SJCRH30 (cell line): ENCODE results near the gene CCNI. TPM values are rescaled to one million over a fixed set of nuclear protein-coding genes. Genes with fewer than 3 reads are reported as not detected.
A peak's percentile ranks its signal among the peaks of the same experiment; 100 is the strongest.
"Not testable (repeated sequence)": the region's sequence is repeated elsewhere in the genome, so short reads cannot be mapped to it uniquely, and the experiment has no call there.

ENCODE experiments used
- DNase-seq, 2 experiments: peaks; one replicate each; pipeline ENCODE4 v3.0.0-alpha.2; 2015 to 2020
- H3K27ac ChIP-seq: fragments of 250-450 bp; sonication (Bioruptor Pico); 2 replicates; pipeline ENCODE4 v1.5.1; 2020; ENCODE audit warnings: mild to moderate bottlenecking, moderate library complexity
- H3K27me3 ChIP-seq: fragments of 250-450 bp; sonication (Bioruptor Pico); 2 replicates; pipeline ENCODE4 v1.5.1; 2020; ENCODE audit warnings: mild to moderate bottlenecking, moderate library complexity
- H3K36me3 ChIP-seq: fragments of 250-450 bp; sonication (Bioruptor Pico); 2 replicates; pipeline ENCODE4 v1.5.1; 2020; ENCODE audit warnings: mild to moderate bottlenecking, moderate library complexity
- H3K4me1 ChIP-seq: fragments of 250-450 bp; sonication (Bioruptor Pico); 2 replicates; pipeline ENCODE4 v1.5.1; 2020; ENCODE audit warnings: mild to moderate bottlenecking, moderate library complexity
- H3K4me3 ChIP-seq: fragments of 250-450 bp; sonication (Bioruptor Pico); 2 replicates; pipeline ENCODE4 v1.5.1; 2020; ENCODE audit warnings: mild to moderate bottlenecking, moderate library complexity
- H3K9me3 ChIP-seq: fragments of 250-450 bp; sonication (Bioruptor Pico); replicated peaks from 2 replicates; pipeline ENCODE4 v1.5.1; 2020; ENCODE audit warnings: mild to moderate bottlenecking, moderate library complexity
- total RNA-seq: library from RNA; depleted of rRNA; stranded (reverse); fragments of >200 nt; shearing (Covaris generic); gene quantifications from 2 replicates; pipeline ENCODE4 v1.2.3, GENCODE V29; 2014

Gene CCNI
- total RNA-seq, 1 experiment from 2014 or later: 371 TPM

DNA sequence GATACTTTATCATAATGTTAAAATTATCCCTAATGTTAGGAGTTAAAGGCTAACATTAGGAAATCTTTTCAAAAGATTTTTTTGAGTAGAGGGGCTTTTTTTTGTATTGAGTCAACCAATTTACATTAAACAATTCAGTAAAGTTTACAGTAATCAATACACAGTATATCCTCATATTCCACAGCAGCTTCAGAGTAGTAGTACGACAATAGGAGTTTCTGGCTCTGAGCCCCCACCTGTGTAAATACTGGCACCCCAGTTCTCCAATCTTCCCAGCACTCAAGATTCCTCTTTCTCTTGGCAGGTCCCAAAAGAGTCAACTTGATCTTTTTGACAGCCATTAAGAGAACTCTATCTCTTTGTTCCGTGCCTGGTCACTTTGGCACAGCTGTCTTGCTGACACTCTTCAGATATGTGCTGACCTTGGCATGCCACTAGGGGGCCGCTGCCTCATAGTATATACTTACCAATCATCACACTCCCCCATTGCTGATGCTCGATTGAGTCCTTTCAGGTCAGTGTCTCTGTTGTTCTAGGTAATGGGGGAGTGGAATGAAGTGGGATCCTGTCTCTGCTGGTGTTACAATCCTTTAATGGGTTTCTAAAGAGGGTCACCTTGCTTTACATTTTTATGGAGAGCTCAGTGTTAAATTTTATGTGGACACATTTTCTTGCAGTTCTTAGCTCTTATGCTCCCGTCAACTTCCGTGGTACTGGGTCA, 19.5 kb upstream of the CCNI start:
- peak; percentile 87 to 92 for DNase-seq
- Histone ChIP-seq H3K9me3 (no peaks in the 10 kb centered on the region), H3K27me3 (no peaks in the 10 kb centered on the region), H3K4me1 (peaks cover 5% of the 10 kb centered on the region; the same call in 1 of the 2 replicates), H3K36me3 (no peaks in the 10 kb centered on the region), H3K27ac (no peak overlapping the region), H3K4me3 (no peak overlapping the region)

DNA sequence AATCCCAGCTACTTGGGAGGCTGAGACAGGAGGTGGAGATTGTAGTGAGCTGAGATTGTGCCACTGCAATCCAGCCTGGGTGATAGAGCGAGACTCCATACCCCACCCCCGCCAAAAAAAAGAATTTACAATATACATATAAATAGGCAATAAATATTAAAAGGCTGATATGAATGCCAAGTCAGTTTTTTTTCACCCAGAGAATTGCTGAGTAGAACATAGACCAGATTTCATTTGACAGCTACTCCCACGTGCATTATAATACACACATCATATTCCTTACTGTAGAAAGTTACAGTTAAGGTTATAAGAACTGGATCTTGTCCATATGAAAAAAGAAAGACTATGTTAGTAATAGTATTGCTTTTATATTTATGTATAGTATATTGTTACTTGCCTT, 18.7 kb upstream of the CCNI start:
- H3K27me3 ChIP-seq: no peaks in the 10 kb centered on the region
- no peaks in the 10 kb centered on the region for H3K9me3 ChIP-seq
- H3K4me1 ChIP-seq: peaks cover 5% of the 10 kb centered on the region; the same call in 1 of the 2 replicates
- no peak overlapping the region for H3K4me3 ChIP-seq
- DNase-seq: no peak
- H3K27ac ChIP-seq: no peak overlapping the region
- no peaks in the 10 kb centered on the region for H3K36me3 ChIP-seq

DNA sequence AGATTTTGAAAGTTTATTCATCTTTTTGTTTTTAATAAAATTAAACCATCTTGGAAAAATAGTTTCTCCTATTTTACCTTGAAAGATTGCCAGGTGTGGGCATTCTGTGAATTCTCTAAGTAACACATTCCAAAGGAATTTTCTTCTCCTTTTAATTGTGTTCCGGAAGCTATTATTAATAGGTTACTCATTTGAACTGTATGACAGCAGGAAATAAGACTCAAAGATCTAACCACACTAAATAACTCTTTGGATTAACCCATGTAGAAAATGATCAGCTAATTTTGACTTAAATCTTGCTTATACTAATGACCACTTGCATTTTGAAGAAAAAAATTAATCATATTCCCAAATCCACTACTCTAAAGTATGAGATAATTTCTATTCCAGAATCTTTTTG, 17.6 kb upstream of the CCNI start:
- H3K36me3 ChIP-seq: no peaks in the 10 kb centered on the region
- no peaks in the 10 kb centered on the region for H3K27me3 ChIP-seq
- H3K9me3 ChIP-seq: no peaks in the 10 kb centered on the region
- DNase-seq: no peak
- peaks cover 5% of the 10 kb centered on the region; the same call in 1 of the 2 replicates for H3K4me1 ChIP-seq
- H3K4me3 ChIP-seq: no peak overlapping the region
- no peak overlapping the region for H3K27ac ChIP-seq

- Histone ChIP-seq H3K27ac (no peak overlapping the region), H3K9me3 (no peaks in the 10 kb centered on the region), H3K36me3 (no peaks in the 10 kb centered on the region), H3K4me1 (peaks cover 5% of the 10 kb centered on the region; the same call in 1 of the 2 replicates), H3K27me3 (no peaks in the 10 kb centered on the region), H3K4me3 (no peak overlapping the region)
- no peak for DNase-seq
Observed at GRCh38 chr4:77092975-77093374, 17.2 kb upstream of the CCNI start.

DNA sequence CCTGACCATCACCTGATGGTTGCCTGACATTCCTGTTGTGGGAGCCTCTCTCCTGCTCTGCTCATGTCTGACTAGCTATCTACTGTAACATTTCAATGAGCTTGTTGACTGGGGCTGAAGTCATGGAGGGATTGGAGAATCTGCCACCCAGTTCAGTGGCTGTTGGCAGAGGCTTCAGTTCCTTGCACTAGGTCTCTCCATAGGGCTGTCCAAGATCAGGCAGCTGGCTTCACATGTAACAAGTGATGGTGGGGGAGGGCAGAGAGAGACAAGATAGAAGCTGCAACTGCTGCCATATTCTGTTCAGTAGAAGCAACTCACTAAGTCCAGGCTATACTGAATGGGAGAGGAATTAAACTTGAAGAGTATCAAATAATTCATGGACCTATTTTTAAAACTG, 14.1 kb upstream of the CCNI start:
- H3K36me3 ChIP-seq: no peaks in the 10 kb centered on the region
- H3K4me1 ChIP-seq: peaks cover 4% of the 10 kb centered on the region
- no peak overlapping the region for H3K4me3 ChIP-seq
- no peaks in the 10 kb centered on the region; the same call in 1 of the 2 replicates for H3K9me3 ChIP-seq
- no peak overlapping the region for H3K27ac ChIP-seq
- no peaks in the 10 kb centered on the region for H3K27me3 ChIP-seq
- no peak for DNase-seq

- H3K4me1 ChIP-seq: peaks cover 19% of the 10 kb centered on the region
- not testable (repeated sequence) for H3K9me3 ChIP-seq, H3K4me3 ChIP-seq
Observed at GRCh38 chr4:77087027-77087426, 11.2 kb upstream of the CCNI start.

DNA sequence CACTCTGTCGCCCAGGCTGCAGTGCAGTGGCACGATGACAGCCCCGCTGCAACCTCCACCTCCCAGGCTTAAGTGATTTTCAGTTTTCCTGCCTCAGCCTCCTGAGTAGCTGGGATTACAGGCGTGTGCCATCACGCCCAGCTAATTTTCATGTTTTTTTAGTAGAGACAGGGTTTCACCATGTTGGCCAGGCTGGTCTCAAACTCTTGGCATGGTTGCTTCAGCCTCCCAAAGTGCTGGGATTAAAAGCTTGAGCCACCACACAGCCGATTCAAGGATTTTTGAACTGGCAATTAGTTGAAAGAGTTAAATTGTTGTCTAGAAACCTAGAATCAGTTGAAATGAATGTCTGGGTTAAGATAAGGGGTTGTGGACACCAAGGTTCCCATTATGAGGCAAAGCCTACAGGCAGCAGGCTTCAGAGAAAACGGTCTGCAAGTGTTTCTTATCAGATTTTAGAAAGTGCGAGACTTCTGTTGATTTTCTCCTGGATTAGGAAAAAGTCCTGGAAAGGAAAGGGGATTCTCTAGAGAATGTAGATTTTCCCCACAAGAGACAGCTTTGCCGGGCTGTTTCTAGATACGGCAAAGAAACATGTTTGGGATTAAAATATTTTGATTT, 8.3 kb upstream of the CCNI start:
- Histone ChIP-seq H3K4me1 (peaks cover 19% of the 10 kb centered on the region), H3K4me3 (peak overlapping the region; percentile 50), H3K36me3 (no peaks in the 10 kb centered on the region), H3K27ac (peak overlapping the region; percentile 63), H3K27me3 (no peaks in the 10 kb centered on the region), H3K9me3 (no peaks in the 10 kb centered on the region; the same call in 1 of the 2 replicates)
- DNase-seq: peak; percentile 21 to 62

More at GRCh38 chr4:77087027-77087426, 11.2 kb upstream of the CCNI start:
- not testable (repeated sequence) for H3K36me3 ChIP-seq, H3K27ac ChIP-seq, H3K27me3 ChIP-seq, DNase-seq

DNA sequence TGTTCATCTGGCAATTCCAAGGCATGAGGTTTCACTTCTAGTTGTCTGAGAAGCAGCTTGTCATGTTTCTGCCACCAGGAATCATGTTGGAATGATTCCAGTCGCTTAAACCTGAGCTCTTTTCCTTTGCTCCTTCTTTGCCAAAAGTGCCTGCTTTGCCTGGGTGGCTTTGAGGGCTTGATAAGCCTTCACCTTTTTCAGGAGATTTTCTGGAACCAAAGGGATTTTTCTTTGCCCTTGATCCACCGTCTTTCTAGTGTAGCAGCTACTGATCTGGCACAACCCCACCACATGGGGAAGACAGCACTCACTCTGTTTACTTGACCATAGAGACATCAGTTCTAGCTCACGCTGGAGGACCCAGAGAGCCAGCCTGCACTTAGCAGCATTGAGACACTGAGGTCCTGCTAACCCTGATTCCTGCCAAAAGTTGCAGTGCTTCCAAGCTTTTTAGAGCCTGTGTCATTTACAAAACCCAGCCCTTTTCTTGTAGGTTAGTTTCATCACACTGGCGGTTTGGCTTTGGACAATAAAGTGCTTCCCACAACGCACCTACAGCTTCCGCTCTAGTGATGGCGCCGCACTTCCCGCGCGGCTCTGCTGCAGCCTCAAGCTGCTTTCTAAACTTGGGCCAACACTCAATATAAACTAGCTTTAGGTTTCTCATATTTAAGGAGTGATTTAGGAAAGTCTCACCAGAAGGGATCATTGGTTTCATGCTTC, 7.3 kb upstream of the CCNI start:
- H3K4me1 ChIP-seq: peaks cover 19% of the 10 kb centered on the region
- no peaks in the 10 kb centered on the region; the same call in 1 of the 2 replicates for H3K9me3 ChIP-seq
- no peaks in the 10 kb centered on the region for H3K36me3 ChIP-seq
- H3K27me3 ChIP-seq: no peaks in the 10 kb centered on the region
- H3K27ac ChIP-seq: peak overlapping the region; percentile 63
- peak overlapping the region; percentile 50 for H3K4me3 ChIP-seq
- peak; percentile 60 to 79 for DNase-seq

- H3K9me3 ChIP-seq, DNase-seq: not testable (repeated sequence)
Observed at GRCh38 chr4:77080806-77081205, 5.0 kb upstream of the CCNI start.

DNA sequence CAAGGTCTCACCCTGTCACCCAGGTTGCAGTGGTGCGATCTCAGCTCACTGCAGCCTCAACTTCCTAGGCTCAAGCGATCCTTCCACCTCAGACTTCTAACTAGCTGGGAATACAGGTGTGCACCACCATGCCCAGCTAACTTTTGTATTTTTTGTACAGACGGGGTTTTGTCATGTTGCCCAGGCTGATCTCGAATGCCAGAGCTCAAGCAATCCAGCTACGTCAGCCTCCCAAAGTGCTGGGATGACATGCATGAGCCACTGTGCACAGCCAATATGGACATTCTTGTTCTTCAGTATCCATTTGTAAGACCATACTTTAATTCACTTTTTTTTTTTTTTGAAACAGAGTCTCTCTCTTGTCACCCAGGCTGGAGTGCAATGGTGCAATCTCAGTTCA, 3.5 kb upstream of the CCNI start:
- Histone ChIP-seq H3K27me3 (no peaks in the 10 kb centered on the region), H3K4me1 (peaks cover 9% of the 10 kb centered on the region), H3K36me3 (peaks cover 3% of the 10 kb centered on the region; the same call in 1 of the 2 replicates), H3K9me3 (no peaks in the 10 kb centered on the region), H3K27ac (no peak overlapping the region), H3K4me3 (no peak overlapping the region)
- DNase-seq: no peak

More at GRCh38 chr4:77080806-77081205, 5.0 kb upstream of the CCNI start:
- H3K36me3 ChIP-seq, H3K4me3 ChIP-seq, H3K27ac ChIP-seq, H3K27me3 ChIP-seq: not testable (repeated sequence)
- peaks cover 19% of the 10 kb centered on the region for H3K4me1 ChIP-seq

GRCh38 chr4:77078401-77078800, 2.6 kb upstream of the CCNI start:
- Histone ChIP-seq H3K4me1 (peaks cover 12% of the 10 kb centered on the region), H3K4me3 (no peak overlapping the region), H3K27ac (no peak overlapping the region), H3K9me3 (no peaks in the 10 kb centered on the region), H3K36me3 (peaks cover 4% of the 10 kb centered on the region; the same call in 1 of the 2 replicates), H3K27me3 (no peaks in the 10 kb centered on the region)
- no peak for DNase-seq

DNA sequence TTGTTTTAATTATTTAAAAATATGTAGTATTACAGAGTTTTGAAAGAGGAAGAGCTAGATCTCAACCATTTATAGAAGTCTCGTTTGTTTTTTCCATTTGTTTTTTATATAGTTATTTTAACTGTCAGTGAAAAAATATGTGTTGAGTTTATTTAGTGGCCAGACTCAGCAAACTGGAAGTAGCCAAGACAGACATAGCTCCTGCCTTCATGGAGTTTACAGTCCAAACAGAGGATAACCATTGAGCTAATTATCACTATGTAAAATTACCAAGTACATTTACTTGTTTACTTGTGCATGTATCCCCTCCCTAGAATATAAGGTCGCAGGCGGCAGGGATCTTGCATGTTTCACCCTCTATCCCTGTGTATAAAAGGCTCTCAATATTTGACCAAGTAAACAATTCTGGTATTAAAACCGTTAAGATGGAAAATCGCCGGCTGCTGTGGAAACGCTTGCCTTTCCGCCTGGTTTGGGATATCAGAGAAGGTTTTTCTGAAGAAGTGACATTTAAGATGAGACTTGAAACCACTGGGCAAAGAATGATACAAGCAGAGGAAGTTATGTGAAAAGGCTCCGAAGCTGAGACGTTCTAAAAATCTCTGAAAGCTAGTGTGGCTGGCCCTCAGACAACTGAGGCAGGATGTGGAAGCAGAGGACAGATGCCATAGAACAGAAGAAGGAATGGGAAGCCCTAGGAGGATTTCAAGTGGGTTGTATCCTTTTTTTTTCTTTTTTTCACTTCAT, 1.3 kb upstream of the CCNI start:
- no peak for DNase-seq
- H3K4me1 ChIP-seq: peaks cover 12% of the 10 kb centered on the region
- H3K36me3 ChIP-seq: peaks cover 4% of the 10 kb centered on the region
- H3K27ac ChIP-seq: peak overlapping the region; percentile 99; the same call in 1 of the 2 replicates
- no peaks in the 10 kb centered on the region for H3K9me3 ChIP-seq
- H3K4me3 ChIP-seq: peak overlapping the region; percentile 84
- no peaks in the 10 kb centered on the region for H3K27me3 ChIP-seq

DNA sequence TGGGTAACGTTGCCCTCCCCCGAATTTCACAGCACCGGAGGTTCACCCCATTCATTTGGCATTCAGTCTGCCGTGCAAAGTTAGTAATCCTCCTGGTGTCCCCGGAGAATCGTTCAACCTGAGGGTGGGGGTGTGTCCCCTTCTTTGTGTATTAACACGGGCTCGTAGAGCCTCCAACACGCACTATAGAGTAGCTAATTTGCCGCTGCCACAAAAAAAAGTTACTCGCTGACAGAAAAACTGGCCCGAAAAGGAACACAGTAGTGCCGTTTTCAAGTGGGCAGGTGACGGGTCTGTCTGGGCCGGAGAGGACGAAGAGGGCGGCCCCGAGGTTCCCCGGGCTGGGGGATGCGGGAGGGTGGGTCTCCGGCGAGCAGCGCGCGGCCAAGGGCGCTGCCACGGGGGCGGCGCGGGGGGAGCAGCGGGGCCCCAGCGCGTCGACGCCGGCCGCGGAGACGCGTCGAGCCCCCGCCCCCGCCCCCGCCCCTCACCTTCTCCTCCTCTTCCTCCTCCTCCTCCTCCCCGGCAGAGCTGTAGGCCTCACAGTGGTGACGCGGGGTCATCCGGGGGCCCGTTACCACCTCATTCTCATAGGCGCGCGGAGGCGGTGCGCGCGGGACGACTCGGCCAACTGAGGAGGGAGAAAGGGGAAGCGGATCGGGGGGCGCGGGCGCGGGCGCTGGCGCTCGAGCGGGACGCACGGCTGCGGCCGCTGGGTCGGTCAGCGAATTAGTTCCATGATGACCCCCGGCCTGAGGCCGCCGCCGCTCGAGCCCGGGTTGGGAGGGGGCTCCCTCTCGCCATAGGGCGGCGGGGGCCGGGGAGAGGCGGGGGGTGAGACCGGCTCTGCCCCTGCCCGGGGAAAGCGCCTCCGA, 571 bp downstream of the CCNI start:
- DNase-seq: peak; percentile 72 to 75
- Histone ChIP-seq H3K27me3 (no peaks in the 10 kb centered on the region), H3K27ac (peak overlapping the region; percentile 99), H3K4me3 (peak overlapping the region; percentile 84), H3K4me1 (peaks cover 19% of the 10 kb centered on the region), H3K36me3 (peaks cover 18% of the 10 kb centered on the region), H3K9me3 (no peaks in the 10 kb centered on the region)
